HG03095 (cell line): ENCODE measurements around the gene GABRA5.

ENCODE experiments used
- ATAC-seq: cut with Tn5 transposase; IDR thresholded peaks from one replicate; pipeline ENCODE4 v1.9.1; 2021; ENCODE audit warnings: moderate library complexity; ENCODE audit not compliant: unreplicated experiment

GABRA5 gene

GRCh38 chr15:26921433-26921832, 54.6 kb downstream of the GABRA5 start:
- no peak for ATAC-seq

- ATAC-seq, result no peak
Observed at GRCh38 chr15:26926081-26926480, 59.2 kb downstream of the GABRA5 start.

- no peak for ATAC-seq
Observed at GRCh38 chr15:26928051-26928450, 61.2 kb downstream of the GABRA5 start.

GRCh38 chr15:26929588-26929987, 62.7 kb downstream of the GABRA5 start:
- no peak for ATAC-seq

GRCh38 chr15:26934848-26935247, 68.0 kb downstream of the GABRA5 start:
- ATAC-seq, result no peak

- no peak for ATAC-seq
Observed at GRCh38 chr15:26935322-26935721, 68.5 kb downstream of the GABRA5 start.

GRCh38 chr15:26936502-26936901, 69.6 kb downstream of the GABRA5 start:
- ATAC-seq, result no peak

GRCh38 chr15:26937134-26937533, 70.3 kb downstream of the GABRA5 start:
- ATAC-seq, result no peak

- no peak for ATAC-seq
Observed at GRCh38 chr15:26939398-26939797, 72.5 kb downstream of the GABRA5 start.

GRCh38 chr15:26941489-26941888, 74.6 kb downstream of the GABRA5 start:
- no peak for ATAC-seq

- no peak for ATAC-seq
Observed at GRCh38 chr15:26943866-26944265, 77.0 kb downstream of the GABRA5 start.

GRCh38 chr15:26945046-26945445, 78.2 kb downstream of the GABRA5 start:
- no peak for ATAC-seq

GRCh38 chr15:26950001-26950400, 83.1 kb downstream of the GABRA5 start:
- no peak for ATAC-seq

- ATAC-seq, result no peak
Observed at GRCh38 chr15:26954403-26954802, 87.5 kb downstream of the GABRA5 start.

GRCh38 chr15:26967719-26968269, 100.9 kb downstream of the GABRA5 start:
- no peak for ATAC-seq

GRCh38 chr15:26968806-26969205, 101.9 kb downstream of the GABRA5 start:
- ATAC-seq, result no peak

GRCh38 chr15:26970712-26971210, 103.9 kb downstream of the GABRA5 start, which contains the start of gene GABRG3:
Gene GABRG3, plus strand, starts transcription at chr15:26971181.
- no peak for ATAC-seq

- ATAC-seq, result no peak
Observed at GRCh38 chr15:26971271-26972018, 104.6 kb downstream of the GABRA5 start.

GRCh38 chr15:26972636-26973035, 105.8 kb downstream of the GABRA5 start:
- ATAC-seq, result no peak

GRCh38 chr15:26974120-26974780, 107.4 kb downstream of the GABRA5 start:
- no peak for ATAC-seq

GRCh38 chr15:26981492-26981891, 114.6 kb downstream of the GABRA5 start:
- no peak for ATAC-seq

- ATAC-seq, result no peak
Observed at GRCh38 chr15:26983822-26984221, 117.0 kb downstream of the GABRA5 start.
